ENCODE data around the gene C12orf76. TPM values are rescaled to one million over a fixed set of nuclear protein-coding genes. Genes with fewer than 3 reads are reported as not detected.

The C12orf76 gene
- total and polyA plus RNA-seq, 2 of the 4 experiments (the other 2 are of a cell fraction) = 5.0 to 7.1 TPM

DNA sequence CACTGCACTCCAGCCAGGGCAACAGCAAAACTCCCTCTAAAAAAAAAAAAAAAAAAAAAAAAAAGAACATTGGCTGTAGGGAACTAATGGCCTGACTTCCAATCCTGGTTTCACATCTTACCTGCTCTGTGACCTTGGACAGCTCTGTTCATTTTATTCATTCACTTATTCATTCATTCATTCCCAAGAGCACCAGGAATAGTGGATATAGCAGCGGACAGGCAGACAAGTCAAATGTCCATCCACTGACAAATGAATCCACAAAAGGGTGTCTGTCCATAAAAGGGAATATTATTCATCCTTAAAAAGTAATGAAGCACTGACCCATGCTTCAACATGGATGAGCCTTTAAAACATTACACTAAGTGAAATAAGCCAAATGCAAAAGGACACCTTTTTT, 27.6 kb upstream of the C12orf76 start:
- Histone ChIP-seq H3K36me3 (ENCODE audit: control insufficient read depth, insufficient read depth, low read length) (no peaks in the 10 kb centered on the region), H2BK15ac (ENCODE audit: low read depth, low read length) (no peak overlapping the region), H2BK5ac (ENCODE audit: low read depth, low read length, poor library complexity, severe bottlenecking) (no peak overlapping the region), H4K5ac (ENCODE audit: low read depth, low read length) (no peak overlapping the region), H3K9me1 (ENCODE audit: insufficient read depth, low read length) (peaks cover 4% of the 10 kb centered on the region; the same call in 1 of the 2 replicates), H3K27me3 (ENCODE audit: control insufficient read depth, insufficient read depth, low read length) (no peaks in the 10 kb centered on the region), H3K23ac (ENCODE audit: low read depth, low read length) (no peak overlapping the region), H3K14ac (replicated peaks; ENCODE audit: low read depth, low read length) (no peak overlapping the region), H2BK20ac (ENCODE audit: low read depth, low read length) (no peak overlapping the region), H2AK5ac (ENCODE audit: low read depth, low read length) (no peak overlapping the region), H3K4me1 (ENCODE audit: control insufficient read depth, insufficient read depth, low read length) (0 out of 2 replicates have a peak, but pooled peaks cover 2% of the 10 kb centered on the region), H3K4ac (ENCODE audit: low read depth, low read length) (no peak overlapping the region), H2BK120ac (ENCODE audit: low read depth, low read length) (no peak overlapping the region), H3K4me2 (ENCODE audit: low read depth, low read length) (no peak overlapping the region), H4K20me1 (ENCODE audit: insufficient read depth, low read length) (no peaks in the 10 kb centered on the region), H3K27ac (ENCODE audit: insufficient read depth, low read length) (no peak overlapping the region), H4K91ac (ENCODE audit: insufficient read depth, low read depth, low read length) (no peak overlapping the region), H3K9ac (ENCODE audit: low read depth, low read length) (no peak overlapping the region), H3K9me3 (ENCODE audit: control insufficient read depth, insufficient read depth, low read length) (no peaks in the 10 kb centered on the region), H3K4me3 (ENCODE audit: insufficient read depth, low read depth, low read length) (no peak overlapping the region), H4K8ac (ENCODE audit: low read depth in 2 of 2, low read length in 2 of 2) (no peak overlapping the region), H3K18ac (ENCODE audit: low read depth, low read length) (no peak overlapping the region), H2AK9ac (replicated peaks; ENCODE audit: low read depth, low read length, poor library complexity) (no peak overlapping the region), H3K56ac (ENCODE audit: extremely low read depth, insufficient read depth, low read length) (no peak overlapping the region), H2AFZ (replicated peaks; ENCODE audit: low read length, poor library complexity) (no peak overlapping the region), H3K79me1 (ENCODE audit: low read depth in 1 of 2, low read length in 2 of 2) (no peaks in the 10 kb centered on the region)
- TF ChIP-seq, protein P1, sequence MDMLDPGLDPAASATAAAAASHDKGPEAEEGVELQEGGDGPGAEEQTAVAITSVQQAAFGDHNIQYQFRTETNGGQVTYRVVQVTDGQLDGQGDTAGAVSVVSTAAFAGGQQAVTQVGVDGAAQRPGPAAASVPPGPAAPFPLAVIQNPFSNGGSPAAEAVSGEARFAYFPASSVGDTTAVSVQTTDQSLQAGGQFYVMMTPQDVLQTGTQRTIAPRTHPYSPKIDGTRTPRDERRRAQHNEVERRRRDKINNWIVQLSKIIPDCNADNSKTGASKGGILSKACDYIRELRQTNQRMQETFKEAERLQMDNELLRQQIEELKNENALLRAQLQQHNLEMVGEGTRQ (IDR thresholded peaks at IDR 0.05; ENCODE audit: low read depth, low read length) = no peak
- TF ChIP-seq, protein P2, sequence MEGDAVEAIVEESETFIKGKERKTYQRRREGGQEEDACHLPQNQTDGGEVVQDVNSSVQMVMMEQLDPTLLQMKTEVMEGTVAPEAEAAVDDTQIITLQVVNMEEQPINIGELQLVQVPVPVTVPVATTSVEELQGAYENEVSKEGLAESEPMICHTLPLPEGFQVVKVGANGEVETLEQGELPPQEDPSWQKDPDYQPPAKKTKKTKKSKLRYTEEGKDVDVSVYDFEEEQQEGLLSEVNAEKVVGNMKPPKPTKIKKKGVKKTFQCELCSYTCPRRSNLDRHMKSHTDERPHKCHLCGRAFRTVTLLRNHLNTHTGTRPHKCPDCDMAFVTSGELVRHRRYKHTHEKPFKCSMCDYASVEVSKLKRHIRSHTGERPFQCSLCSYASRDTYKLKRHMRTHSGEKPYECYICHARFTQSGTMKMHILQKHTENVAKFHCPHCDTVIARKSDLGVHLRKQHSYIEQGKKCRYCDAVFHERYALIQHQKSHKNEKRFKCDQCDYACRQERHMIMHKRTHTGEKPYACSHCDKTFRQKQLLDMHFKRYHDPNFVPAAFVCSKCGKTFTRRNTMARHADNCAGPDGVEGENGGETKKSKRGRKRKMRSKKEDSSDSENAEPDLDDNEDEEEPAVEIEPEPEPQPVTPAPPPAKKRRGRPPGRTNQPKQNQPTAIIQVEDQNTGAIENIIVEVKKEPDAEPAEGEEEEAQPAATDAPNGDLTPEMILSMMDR (conservative IDR thresholded peaks at IDR 0.05; ENCODE audit: low read depth, low read length) = no peak
- TF ChIP-seq POLR2A (IDR thresholded peaks at IDR 0.05; ENCODE audit: low read depth, low read length) (no peak), MAFK (IDR thresholded peaks at IDR 0.05; ENCODE audit: low read depth, low read length) (no peak), BHLHE40 (IDR thresholded peaks at IDR 0.05; ENCODE audit: low read depth, low read length) (no peak), SMC3 (IDR thresholded peaks at IDR 0.05; ENCODE audit: low read depth, low read length) (no peak), MXI1 (IDR thresholded peaks at IDR 0.05; ENCODE audit: borderline replicate concordance, low read depth, low read length) (no peak), RFX5 (IDR thresholded peaks at IDR 0.05; ENCODE audit: low read depth, low read length) (no peak), MAZ (IDR thresholded peaks at IDR 0.05; ENCODE audit: borderline replicate concordance, low read depth, low read length) (no peak), NFE2L2 (IDR thresholded peaks at IDR 0.05; ENCODE audit: low read depth, low read length) (no peak), CHD1 (IDR thresholded peaks at IDR 0.05; ENCODE audit: low read depth, low read length) (no peak), RCOR1 (IDR thresholded peaks at IDR 0.05; ENCODE audit: insufficient replicate concordance, low read length) (no peak), CEBPB (IDR thresholded peaks at IDR 0.05; ENCODE audit: low read depth, low read length) (no peak)
- BruUV-seq (replicated peaks) = no TSS peak
- intact Hi-C loops (cut with micrococcal nuclease) = no loop called here
- ChIA-PET POLR2A (ENCODE audit: unreplicated experiment) (no interaction called here), CTCF (no interaction called here)
- DNase-seq (no peak), ATAC-seq (ENCODE audit: low read depth) (no peak)
- WGBS, 2 experiments (ENCODE audit: extremely low coverage in 2 of 2, insufficient read length in 1 of 2) = no CpG with 5 or more reads among the region's 1 CpG
- in situ Hi-C loops (cut with MboI; ENCODE audit: low sequenced_read_pairs) = no loop called here
- dilution Hi-C loops (cut with HindIII; ENCODE audit: low sequenced_read_pairs, unreplicated experiment) = no loop called here
